H1 (cell line): ENCODE measurements around the gene POLR1C. TPM values are rescaled to one million over a fixed set of nuclear protein-coding genes. Genes with fewer than 3 reads are reported as not detected.

ENCODE experiments used
- CTCF ChIA-PET: fragments of 300-600 bp; sonication (Branson Sonifier 250); formaldehyde crosslinking; loops from one replicate; lab custom pipeline; 2021; ENCODE audit not compliant: partially characterized antibody; lab: Charles Lee
- POLR2A ChIA-PET: fragments of 300-600 bp; sonication (Branson Sonifier 250); formaldehyde crosslinking; loops from one replicate; lab custom pipeline; 2021; ENCODE audit warnings: inconsistent platforms; ENCODE audit not compliant: partially characterized antibody; lab: Charles Lee
- DNase-seq, 2 experiments: peaks; one replicate each; pipeline versions ENCODE4 v3.0.0 to v3.0.0-alpha.2; 2010 to 2022; ENCODE audit warnings: low spot score in 2 of 2, low read depth in 1 of 2, mixed read lengths in 1 of 2
- FAIRE-seq: peaks from 2 replicates; lab custom pipeline; 2011; peaks lifted over from hg19 to GRCh38; lab: Jason Lieb, UNC
- H2AFZ ChIP-seq: 2 replicates; pipeline ENCODE4 v1.8.1; 2012; ENCODE audit warnings: low read length, inconsistent platforms
- H2AK5ac ChIP-seq: 2 replicates; pipeline ENCODE4 v1.6.1; 2013; ENCODE audit warnings: low read depth, low read length
- H2BK120ac ChIP-seq: replicated peaks from 2 replicates; pipeline ENCODE3; 2013; ENCODE audit warnings: low read depth, low read length, inconsistent platforms
- H2BK12ac ChIP-seq: 2 replicates; pipeline ENCODE4 v1.6.1; 2013; ENCODE audit warnings: low read depth, low read length
- H2BK15ac ChIP-seq: 2 replicates; pipeline ENCODE4 v1.6.1; 2013; ENCODE audit warnings: low read length
- H2BK20ac ChIP-seq: 2 replicates; pipeline ENCODE4 v1.6.1; 2013; ENCODE audit warnings: low read length
- H2BK5ac ChIP-seq: 2 replicates; pipeline ENCODE4 v1.6.1; 2013; ENCODE audit warnings: low read depth, low read length
- H3K14ac ChIP-seq: 2 replicates; pipeline ENCODE4 v1.6.1; 2013; ENCODE audit warnings: inconsistent platforms; ENCODE audit not compliant: insufficient read length
- H3K18ac ChIP-seq: 2 replicates; pipeline ENCODE4 v1.6.1; 2013; ENCODE audit warnings: low read length; ENCODE audit errors: extremely low read depth
- H3K23ac ChIP-seq: 2 replicates; pipeline ENCODE4 v1.6.1; 2013; ENCODE audit warnings: inconsistent platforms; ENCODE audit not compliant: insufficient read length
- H3K23me2 ChIP-seq: 2 replicates; pipeline ENCODE4 v1.6.1; 2013; ENCODE audit warnings: low read depth, low read length
- H3K27ac ChIP-seq: 2 replicates; pipeline ENCODE4 v1.6.1; 2011; ENCODE audit warnings: low read depth, low read length, inconsistent platforms
- H3K27me3 ChIP-seq, 4 experiments: replicated peaks in 1 of 4; 1 replicate in 1 of 4; 2 replicates in 3 of 4; pipeline versions ENCODE4 v1.6.1 to v1.8.1; 2011 to 2013; ENCODE audit warnings: low read length in 3 of 4, mild to moderate bottlenecking in 3 of 4, inconsistent platforms in 2 of 4, mixed read lengths in 2 of 4, moderate library complexity in 1 of 4; ENCODE audit not compliant: control insufficient read depth in 3 of 4, insufficient read depth in 3 of 4; ENCODE audit errors: extremely low read depth in 1 of 4
- H3K36me3 ChIP-seq, 4 experiments: 2 replicates each; pipeline versions ENCODE4 v1.6.1 to v1.8.1; 2011 to 2013; ENCODE audit warnings: mild to moderate bottlenecking in 4 of 4, low read length in 3 of 4, moderate library complexity in 2 of 4, control low read depth in 1 of 4, inconsistent platforms in 1 of 4; ENCODE audit not compliant: insufficient read depth in 4 of 4, control insufficient read depth in 2 of 4
- H3K4ac ChIP-seq: replicated peaks from 2 replicates; pipeline ENCODE3; 2013; ENCODE audit warnings: low read length, low read depth, mixed read lengths, inconsistent platforms; ENCODE audit not compliant: insufficient read length
- H3K4me1 ChIP-seq, 4 experiments: replicated peaks in 1 of 4; 1 replicate in 1 of 4; 2 replicates in 3 of 4; pipeline versions ENCODE4 v1.6.1 to v1.8.1; 2011 to 2013; ENCODE audit warnings: low read length in 3 of 4, inconsistent platforms in 2 of 4, mixed read lengths in 1 of 4; ENCODE audit not compliant: insufficient read depth in 4 of 4, control insufficient read depth in 3 of 4
- H3K4me2 ChIP-seq, 2 experiments: 2 replicates each; pipeline versions ENCODE4 v1.6.1 to v1.8.1; 2011 to 2013; ENCODE audit warnings: low read depth in 2 of 2, low read length in 2 of 2, control low read depth in 1 of 2, inconsistent platforms in 1 of 2, mild to moderate bottlenecking in 1 of 2; ENCODE audit not compliant: insufficient read depth in 1 of 2
- H3K4me3 ChIP-seq, 4 experiments: fragments of 200-600, 300-600 bp in 1 of 4; sonication (generic), shearing (Covaris generic), sonication (Bioruptor Twin) in 1 of 4; 2 replicates each; pipeline versions ENCODE4 v1.5.1 to v1.8.1; 2011 to 2016; ENCODE audit warnings: low read length in 4 of 4, low read depth in 3 of 4, control low read depth in 2 of 4, inconsistent platforms in 2 of 4, mild to moderate bottlenecking in 2 of 4, mixed read lengths in 1 of 4, moderate library complexity in 1 of 4; ENCODE audit not compliant: insufficient read depth in 2 of 4; ENCODE audit errors: extremely low read depth in 1 of 4
- H3K56ac ChIP-seq: replicated peaks from 2 replicates; pipeline ENCODE3; 2013; ENCODE audit warnings: low read depth, mild to moderate bottlenecking, mixed read lengths, low read length, inconsistent platforms; ENCODE audit not compliant: insufficient read length
- H3K79me1 ChIP-seq: 2 replicates; pipeline ENCODE4 v1.6.1; 2013; ENCODE audit warnings: low read depth, low read length, control low read depth
- H3K79me2 ChIP-seq, 2 experiments: 2 replicates each; pipeline versions ENCODE4 v1.6.1 to v1.8.1; 2012 to 2013; ENCODE audit warnings: low read length in 2 of 2, mild to moderate bottlenecking in 2 of 2, inconsistent platforms in 1 of 2; ENCODE audit not compliant: insufficient read depth in 2 of 2, control insufficient read depth in 1 of 2
- H3K9ac ChIP-seq, 4 experiments: replicated peaks in 1 of 4; 1 replicate in 1 of 4; 2 replicates in 3 of 4; pipeline versions ENCODE4 v1.6.1 to v1.8.1; 2011 to 2013; ENCODE audit warnings: low read depth in 3 of 4, low read length in 3 of 4, control low read depth in 2 of 4, mild to moderate bottlenecking in 2 of 4, moderate library complexity in 2 of 4, inconsistent platforms in 1 of 4; ENCODE audit errors: extremely low read depth in 1 of 4
- H3K9me3 ChIP-seq, 2 experiments: 2 replicates each; pipeline versions ENCODE4 v1.6.1 to v1.8.1; 2012 to 2013; ENCODE audit warnings: mild to moderate bottlenecking in 2 of 2, moderate library complexity in 2 of 2, control low read depth in 1 of 2, inconsistent platforms in 1 of 2, low read depth in 1 of 2, low read length in 1 of 2, mixed read lengths in 1 of 2; ENCODE audit not compliant: insufficient read depth in 2 of 2
- H4K20me1 ChIP-seq, 2 experiments: replicated peaks in 1 of 2; 2 replicates each; pipeline versions ENCODE3 to v1.8.1; 2011 to 2013; ENCODE audit warnings: inconsistent platforms in 2 of 2, low read length in 2 of 2, mild to moderate bottlenecking in 1 of 2; ENCODE audit not compliant: insufficient read depth in 2 of 2, control insufficient read depth in 1 of 2
- H4K5ac ChIP-seq: 2 replicates; pipeline ENCODE4 v1.6.1; 2013; ENCODE audit warnings: low read length, low read depth, mixed read lengths, inconsistent platforms; ENCODE audit not compliant: insufficient read length
- H4K8ac ChIP-seq: 2 replicates; pipeline ENCODE4 v1.8.0; 2013; ENCODE audit warnings: mild to moderate bottlenecking, moderate library complexity, low read length, inconsistent platforms; ENCODE audit not compliant: insufficient read depth; ENCODE audit errors: extremely low read depth
- H4K91ac ChIP-seq: replicated peaks from 2 replicates; pipeline ENCODE3; 2013; ENCODE audit warnings: low read length, mixed read lengths, inconsistent platforms; ENCODE audit not compliant: insufficient read length
- HDAC6 ChIP-seq: IDR thresholded peaks from one replicate; pipeline ENCODE4 v1.7.1; 2012; ENCODE audit warnings: low read depth, mild to moderate bottlenecking, inconsistent platforms, low read length, moderate library complexity
- RFX5 ChIP-seq: IDR thresholded peaks from 2 replicates; pipeline ENCODE4 v1.6.1; 2011; ENCODE audit warnings: low read depth, low read length, improper control_type of control experiment, borderline replicate concordance
- SP4 ChIP-seq: IDR thresholded peaks from 2 replicates; pipeline ENCODE4 v1.6.1; 2012; ENCODE audit warnings: low read length, inconsistent platforms
- WGBS, 2 experiments: shearing (Covaris generic) in 1 of 2; methylation state at CpG; one replicate each; pipeline versions ENCODE4 v1.1.6 to v1.1.7; 2013 to 2015; ENCODE audit warnings: low lambda C conversion rate in 2 of 2, mixed read lengths in 2 of 2, inconsistent platforms in 1 of 2, low coverage in 1 of 2, missing lambda C conversion rate in 1 of 2; ENCODE audit not compliant: insufficient replicate concordance in 2 of 2, insufficient coverage in 1 of 2, insufficient read length in 1 of 2; ENCODE audit errors: extremely low coverage in 1 of 2, missing lambda C conversion rate in 1 of 2; 5-methylcytosine and 5-hydroxymethylcytosine counted together
- polyA plus RNA-seq, 7 experiments: library from polyadenylated mRNA; depleted of rRNA in 3 of 7; stranded (reverse) in 5 of 7; unstranded in 2 of 7; fragments of >200 nt in 5 of 7; fragments of 200-250 nt in 2 of 7; gene quantifications; 1 replicate in 5 of 7; 2 replicates in 1 of 7; 4 replicates in 1 of 7; pipeline versions ENCODE4 v1.2.1 to v1.2.3, GENCODE V29; 2011 to 2013; ENCODE audit warnings: missing spikeins in 2 of 7, mixed read lengths in 2 of 7
- total RNA-seq: library from RNA; stranded (reverse); fragmentation: NEBNext Ultra II Directional; extraction: Animal tissue kit (Norgen Biotek cat#: 25700); gene quantifications from 2 replicates; pipeline ENCODE4 v1.2.1, GENCODE V29; 2021
- TF ChIP-seq, protein P1 (sequence below): IDR thresholded peaks from 2 replicates; pipeline ENCODE4 v1.6.1; 2012; ENCODE audit warnings: inconsistent platforms

Gene POLR1C
- total and polyA plus RNA-seq, 2 of the 8 experiments (the other 6 are each of a cell fraction or from before 2014, with no cell fraction given), result 42.9 to 49.6 TPM

DNA sequence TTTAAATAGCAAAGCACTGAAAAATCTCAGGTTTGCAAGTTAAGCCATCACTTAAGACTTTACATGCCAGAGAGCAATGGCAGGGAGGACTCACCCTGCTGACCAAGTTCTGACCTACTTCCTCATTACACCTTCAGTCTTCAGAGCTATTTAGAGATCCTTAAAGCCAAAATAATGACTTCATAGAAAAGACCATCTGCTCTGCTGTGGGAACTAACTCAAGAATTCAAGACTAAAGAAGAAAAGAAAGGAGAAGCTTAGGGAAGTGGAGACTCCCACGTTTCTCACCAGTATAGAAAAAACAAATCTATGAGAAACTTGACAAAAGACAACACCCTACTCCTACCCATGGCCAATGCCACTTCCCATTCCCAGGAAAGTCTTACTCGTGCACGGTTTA is 30.3 kb downstream of the POLR1C start:
- Histone ChIP-seq H2BK12ac (no peak overlapping the region), H3K9ac (no peak overlapping the region), H3K14ac (no peak overlapping the region), H4K91ac (no peak overlapping the region), H2BK20ac (no peak overlapping the region)
- TF ChIP-seq, protein P1, sequence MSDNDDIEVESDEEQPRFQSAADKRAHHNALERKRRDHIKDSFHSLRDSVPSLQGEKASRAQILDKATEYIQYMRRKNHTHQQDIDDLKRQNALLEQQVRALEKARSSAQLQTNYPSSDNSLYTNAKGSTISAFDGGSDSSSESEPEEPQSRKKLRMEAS, result no peak
- no peak for TF ChIP-seq HDAC6
- TF ChIP-seq RFX5, result no peak
- TF ChIP-seq SP4, result no peak
- TF ChIP-seq, all 59 proteins: peak for 0
- H4K5ac ChIP-seq, result no peak overlapping the region
- no peak overlapping the region for H3K18ac ChIP-seq
- H4K20me1 ChIP-seq, result peaks cover 2 to 5% of the 10 kb centered on the region in 2 experiments
- no peak overlapping the region for H2AFZ ChIP-seq
- H3K27ac ChIP-seq, result no peak overlapping the region
- H3K79me1 ChIP-seq, result no peaks in the 10 kb centered on the region
- H3K27me3 ChIP-seq, result no peaks in the 10 kb centered on the region
- H3K36me3 ChIP-seq, result peaks cover 37 to 95% (median 81%) of the 10 kb centered on the region in 4 experiments
- DNase-seq, result no peak
- no peaks in the 10 kb centered on the region for H3K23me2 ChIP-seq
- WGBS, 2 experiments, result 100% methylated on average over 3 of the region's 3 CpGs; no CpG with 5 or more reads in 1 of the 2 experiments
- H2AK5ac ChIP-seq, result no peak overlapping the region
- H3K56ac ChIP-seq, result no peak overlapping the region
- no peak overlapping the region for H3K4ac ChIP-seq
- H2BK5ac ChIP-seq, result no peak overlapping the region
- no peak for FAIRE-seq
- H3K9me3 ChIP-seq, result no peaks in the 10 kb centered on the region
- no peak overlapping the region for H3K4me2 ChIP-seq
- H3K79me2 ChIP-seq, result no peaks in the 10 kb centered on the region
- no peaks in the 10 kb centered on the region for H3K4me1 ChIP-seq
- H3K23ac ChIP-seq, result no peak overlapping the region
- no peak overlapping the region for H2BK120ac ChIP-seq
- H3K4me3 ChIP-seq, result no peak overlapping the region
- no peak overlapping the region for H4K8ac ChIP-seq
- H2BK15ac ChIP-seq, result no peak overlapping the region
- ChIA-PET POLR2A (interaction anchor here (0.8 to 2.7 kb wide), 5 partner anchors 11 to 27 kb away, joined by 3 to 7 read pairs (median 5); no protein-coding TSS in a partner anchor), CTCF (no interaction called here)
